ENCODE results near the gene ARHGAP31.

- no peak for TF ChIP-seq CTCF (IDR thresholded peaks at IDR 0.05; ENCODE audit: insufficient read depth, low read length, poor library complexity, severe bottlenecking)
- TF ChIP-seq EZH2phosphoT487 (conservative IDR thresholded peaks at IDR 0.05; ENCODE audit: low read length): no peak
Observed at GRCh38 chr3:119400466-119400865, 106.3 kb downstream of the ARHGAP31 start.

Data from SU-DHL-6 (cell line).